Endodermal cell (in vitro differentiated cells): ENCODE data around the gene DEPDC1B. TPM values are rescaled to one million over a fixed set of nuclear protein-coding genes. Genes with fewer than 3 reads are reported as not detected.
"Not testable (repeated sequence)": the region's sequence is repeated elsewhere in the genome, so short reads cannot be mapped to it uniquely, and the experiment has no call there.

Experiments used
- DNase-seq: peaks from one replicate; pipeline ENCODE4 v3.0.0-alpha.2; 2017
- H3K27ac ChIP-seq: 2 replicates; pipeline ENCODE4 v1.5.1; 2013; ENCODE audit warnings: mild to moderate bottlenecking, low read depth, low read length, moderate library complexity
- H3K27me3 ChIP-seq: 2 replicates; pipeline ENCODE4 v1.6.1; 2013; ENCODE audit warnings: mild to moderate bottlenecking, low read length, moderate library complexity; ENCODE audit not compliant: insufficient read depth, control insufficient read depth, poor library complexity, severe bottlenecking
- H3K36me3 ChIP-seq: 2 replicates; pipeline ENCODE4 v1.7.0; 2013; ENCODE audit warnings: mild to moderate bottlenecking, low read length, moderate library complexity; ENCODE audit not compliant: control insufficient read depth, insufficient read depth
- H3K4me1 ChIP-seq: one replicate; pipeline ENCODE4 v1.7.0; 2013; ENCODE audit warnings: low read length; ENCODE audit not compliant: control insufficient read depth, insufficient read depth
- H3K4me3 ChIP-seq: 2 replicates; pipeline ENCODE4 v1.5.1; 2013; ENCODE audit warnings: mild to moderate bottlenecking, low read length, moderate library complexity
- H3K9ac ChIP-seq: 2 replicates; pipeline ENCODE4 v1.6.1; 2013; ENCODE audit warnings: mild to moderate bottlenecking, low read length, moderate library complexity; ENCODE audit not compliant: poor library complexity, severe bottlenecking; ENCODE audit errors: extremely low read depth
- H3K9me3 ChIP-seq: 2 replicates; pipeline ENCODE4 v1.6.1; 2013; ENCODE audit warnings: mild to moderate bottlenecking, low read length, moderate library complexity; ENCODE audit not compliant: control insufficient read depth
- H3K27ac Mint-ChIP-seq: 2 replicates; pipeline ENCODE4 v1.8.0; 2020; ENCODE audit warnings: mixed read lengths
- H3K27me3 Mint-ChIP-seq: 2 replicates; pipeline ENCODE4 v1.8.0; 2021; ENCODE audit warnings: mild to moderate bottlenecking, mixed read lengths; ENCODE audit not compliant: insufficient read depth
- H3K36me3 Mint-ChIP-seq: 2 replicates; pipeline ENCODE4 v1.8.0; 2020; ENCODE audit warnings: low read depth, mixed read lengths
- H3K4me1 Mint-ChIP-seq: 2 replicates; pipeline ENCODE4 v1.8.0; 2020; ENCODE audit warnings: mixed read lengths
- H3K4me3 Mint-ChIP-seq: 2 replicates; pipeline ENCODE4 v1.8.0; 2020; ENCODE audit warnings: mild to moderate bottlenecking, moderate library complexity, mixed read lengths
- H3K9me3 Mint-ChIP-seq: 2 replicates; pipeline ENCODE4 v1.8.0; 2020; ENCODE audit warnings: mild to moderate bottlenecking, mixed read lengths
- CTCF ChIP-seq: fragments of 200-600 bp; sonication (generic); conservative IDR thresholded peaks from 2 replicates; pipeline ENCODE4 v1.5.0; 2021; ENCODE audit warnings: antibody characterized with exemption, mild to moderate bottlenecking
- WGBS, 2 experiments: methylation state at CpG; one replicate each; pipeline versions ENCODE4 v1.1.5 to v1.1.7; 2013; ENCODE audit warnings: missing lambda C conversion rate in 2 of 2, mixed read lengths in 1 of 2; ENCODE audit not compliant: insufficient coverage in 1 of 2, insufficient read length in 1 of 2; 5-methylcytosine and 5-hydroxymethylcytosine counted together
- total RNA-seq, 2 donors: library from RNA; stranded (reverse); fragmentation: NEBNext Ultra II Directional in 1 of 2; extraction: Animal tissue kit (Norgen Biotek cat#: 25700) in 1 of 2; gene quantifications; 2 replicates in 1 of 2; 3 replicates in 1 of 2; pipeline ENCODE4 v1.2.1, GENCODE V29; 2021

DEPDC1B gene
- total RNA-seq, 2 donors from 2014 or later, result 32.2 to 42.1 TPM

DNA sequence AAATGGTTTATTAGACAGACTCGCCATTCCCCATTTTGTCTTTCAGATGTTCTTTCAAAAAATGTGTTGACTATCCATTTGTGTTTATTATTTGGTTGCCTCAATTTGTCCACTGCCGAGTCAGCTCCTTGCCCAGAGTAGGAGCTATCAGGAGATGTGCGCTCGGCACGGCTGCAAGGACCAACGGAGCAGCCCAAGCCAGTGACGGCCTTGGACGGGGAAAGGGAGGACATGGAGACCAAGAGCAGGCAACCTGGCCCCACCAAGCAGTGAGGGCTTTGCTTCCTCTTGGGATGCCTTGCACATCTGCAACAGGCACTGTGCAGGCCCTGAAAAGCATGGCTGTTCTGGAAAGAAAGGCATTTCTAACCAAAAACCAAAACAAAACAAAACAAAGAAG lies 69.8 kb downstream of the DEPDC1B start:
- Histone ChIP-seq H3K4me1 (no peaks in the 10 kb centered on the region), H3K36me3 (peaks cover 22% of the 10 kb centered on the region), H3K27ac (no peak overlapping the region), H3K4me3 (no peak overlapping the region), H3K9ac (no peak overlapping the region), H3K9me3 (no peaks in the 10 kb centered on the region), H3K27me3 (no peaks in the 10 kb centered on the region)
- peaks cover 31% of the 10 kb centered on the region for H3K36me3 Mint-ChIP-seq
- no peak for TF ChIP-seq CTCF
- H3K27ac Mint-ChIP-seq, result no peak overlapping the region
- H3K4me1 Mint-ChIP-seq, result no peaks in the 10 kb centered on the region
- DNase-seq, result no peak
- WGBS, 2 experiments, result 95 to 100% methylated on average over 3 to 8 of the region's 8 CpGs
- H3K9me3 Mint-ChIP-seq, result no peaks in the 10 kb centered on the region
- no peaks in the 10 kb centered on the region for H3K27me3 Mint-ChIP-seq
- H3K4me3 Mint-ChIP-seq, result no peak overlapping the region

DNA sequence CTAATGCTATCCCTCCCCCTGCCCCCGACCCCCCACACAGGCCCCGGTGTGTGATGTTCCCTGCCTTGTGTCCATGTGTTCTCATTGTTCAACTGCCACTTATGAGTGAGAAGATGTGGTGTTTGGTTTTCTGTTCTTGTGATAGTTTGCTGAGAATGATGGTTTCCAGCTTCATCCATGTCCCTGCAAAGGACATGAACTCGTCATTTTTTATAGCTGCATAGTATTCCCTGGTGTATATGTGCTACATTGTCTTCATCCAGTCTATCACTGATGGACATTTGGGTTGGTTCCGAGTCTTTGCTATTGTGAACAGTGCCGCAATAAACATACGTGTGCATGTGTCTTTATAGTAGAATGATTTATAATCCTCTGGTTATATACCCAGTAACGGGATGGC lies 75.1 kb downstream of the DEPDC1B start:
- H3K36me3 Mint-ChIP-seq, result peaks cover 37% of the 10 kb centered on the region
- not testable (repeated sequence) for H3K9me3 Mint-ChIP-seq, H3K9me3 ChIP-seq, H3K27me3 ChIP-seq, H3K4me1 Mint-ChIP-seq, H3K27ac Mint-ChIP-seq, H3K4me1 ChIP-seq, DNase-seq, H3K9ac ChIP-seq, H3K4me3 Mint-ChIP-seq, H3K27ac ChIP-seq, H3K4me3 ChIP-seq, H3K27me3 Mint-ChIP-seq
- 86 to 95% methylated on average over 1 to 7 of the region's 7 CpGs for WGBS, 2 experiments
- peaks cover 16% of the 10 kb centered on the region for H3K36me3 ChIP-seq

DNA sequence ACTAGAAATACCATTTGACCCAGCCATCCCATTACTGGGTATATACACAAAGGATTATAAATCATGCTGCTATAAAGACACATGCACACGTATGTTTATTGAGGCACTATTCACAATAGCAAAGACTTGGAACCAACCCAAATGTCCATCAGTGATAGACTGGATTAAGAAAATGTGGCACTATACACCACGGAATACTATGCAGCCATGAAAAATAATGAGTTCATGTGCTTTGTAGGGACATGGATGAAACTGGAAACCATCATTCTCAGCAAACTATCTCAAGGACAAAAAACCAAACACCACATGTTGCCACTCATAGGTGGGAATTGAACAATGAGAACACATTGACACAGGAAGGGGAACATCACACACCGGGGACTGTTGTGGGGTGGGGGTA lies 79.2 kb downstream of the DEPDC1B start:
- H3K4me1 Mint-ChIP-seq, H3K27me3 Mint-ChIP-seq, H3K9ac ChIP-seq, H3K4me1 ChIP-seq, H3K27ac ChIP-seq, H3K9me3 ChIP-seq, H3K4me3 ChIP-seq, H3K36me3 ChIP-seq, H3K4me3 Mint-ChIP-seq, DNase-seq, H3K27me3 ChIP-seq, H3K27ac Mint-ChIP-seq: not testable (repeated sequence)
- H3K9me3 Mint-ChIP-seq, result peaks cover 31% of the 10 kb centered on the region
- 100% methylated on average over 1 to 3 of the region's 3 CpGs for WGBS, 2 experiments
- peaks cover 50% of the 10 kb centered on the region for H3K36me3 Mint-ChIP-seq

GRCh38 chr5:60613826-60614225 lies 86.1 kb downstream of the DEPDC1B start:
- Histone ChIP-seq H3K9me3 (peaks cover 12% of the 10 kb centered on the region), H3K27ac (no peak overlapping the region), H3K4me3 (no peak overlapping the region), H3K27me3 (no peaks in the 10 kb centered on the region), H3K9ac (no peak overlapping the region), H3K36me3 (no peaks in the 10 kb centered on the region), H3K4me1 (no peaks in the 10 kb centered on the region)
- no peak for DNase-seq
- Mint-ChIP-seq H3K4me3 (no peak overlapping the region), H3K4me1 (no peaks in the 10 kb centered on the region), H3K27ac (no peak overlapping the region), H3K27me3 (no peaks in the 10 kb centered on the region), H3K9me3 (peaks cover 37% of the 10 kb centered on the region), H3K36me3 (peaks cover 40% of the 10 kb centered on the region)
- 83 to 86% methylated on average over 1 of the region's 1 CpG for WGBS, 2 experiments
- TF ChIP-seq CTCF, result no peak
